ENCODE data around the gene DCC. TPM values are rescaled to one million over a fixed set of nuclear protein-coding genes. Genes with fewer than 3 reads are reported as not detected.

The DCC gene
- total RNA-seq: not detected
- long read RNA-seq: 0 reads

- intact Hi-C loops (cut with DNase I): no loop called here
- DNase-seq: no peak
- peak; percentile 53 for ATAC-seq (ENCODE audit: poor library complexity)
Observed at GRCh38 chr18:52339891-52340371, at the start of gene DCC. DCC (plus strand) TSS chr18:52340197; CDS start chr18:52340788, 591 bp downstream.

GRCh38 chr18:52310651-52311050, 29.3 kb upstream of the DCC start:
- DNase-seq (no peak), ATAC-seq (ENCODE audit: poor library complexity) (no peak)
- intact Hi-C loops (cut with DNase I): no loop called here

GRCh38 chr18:52311331-52311730, 28.7 kb upstream of the DCC start:
- intact Hi-C loops (cut with DNase I): no loop called here
- ATAC-seq (ENCODE audit: poor library complexity): no peak
- no peak for DNase-seq

GRCh38 chr18:52312346-52312745, 27.7 kb upstream of the DCC start:
- DNase-seq (no peak), ATAC-seq (ENCODE audit: poor library complexity) (no peak)
- intact Hi-C loops (cut with DNase I): no loop called here

- ATAC-seq (ENCODE audit: poor library complexity): no peak
- intact Hi-C loops (cut with DNase I): no loop called here
- DNase-seq: no peak
Observed at GRCh38 chr18:52313213-52313612, 26.8 kb upstream of the DCC start.

GRCh38 chr18:52319424-52319983, 20.5 kb upstream of the DCC start:
- no peak for DNase-seq
- intact Hi-C loops (cut with DNase I): no loop called here
- ATAC-seq (ENCODE audit: poor library complexity): no peak

- ATAC-seq (ENCODE audit: poor library complexity): no peak
- no peak for DNase-seq
- intact Hi-C loops (cut with DNase I): no loop called here
Observed at GRCh38 chr18:52322307-52322706, 17.7 kb upstream of the DCC start.

GRCh38 chr18:52323802-52324201, 16.2 kb upstream of the DCC start:
- ATAC-seq (ENCODE audit: poor library complexity) (no peak), DNase-seq (no peak)
- intact Hi-C loops (cut with DNase I): no loop called here

- ATAC-seq (ENCODE audit: poor library complexity): no peak
- intact Hi-C loops (cut with DNase I): no loop called here
Observed at GRCh38 chr18:52325997-52326396, 14.0 kb upstream of the DCC start.

GRCh38 chr18:52333860-52334259, 6.1 kb upstream of the DCC start:
- DNase-seq: no peak
- no peak for ATAC-seq (ENCODE audit: poor library complexity)
- intact Hi-C loops (cut with DNase I): no loop called here

More at GRCh38 chr18:52325997-52326396, 14.0 kb upstream of the DCC start:
- DNase-seq: no peak

GRCh38 chr18:52334307-52334706, 5.7 kb upstream of the DCC start:
- no peak for ATAC-seq (ENCODE audit: poor library complexity)
- no peak for DNase-seq
- intact Hi-C loops (cut with DNase I): no loop called here

GRCh38 chr18:52334896-52335295, 5.1 kb upstream of the DCC start:
- DNase-seq (no peak), ATAC-seq (ENCODE audit: poor library complexity) (no peak)
- intact Hi-C loops (cut with DNase I): no loop called here

GRCh38 chr18:52337276-52337675, 2.7 kb upstream of the DCC start:
- intact Hi-C loops (cut with DNase I): no loop called here
- ATAC-seq (ENCODE audit: poor library complexity) (no peak), DNase-seq (no peak)

GRCh38 chr18:52340406-52341102, 557 bp downstream of the DCC start:
- peak; percentile 33 for DNase-seq
- intact Hi-C loops (cut with DNase I): no loop called here
- ATAC-seq (ENCODE audit: poor library complexity): no peak

GRCh38 chr18:52341103-52341432, 1.1 kb downstream of the DCC start:
- intact Hi-C loops (cut with DNase I): no loop called here
- no peak for DNase-seq
- no peak for ATAC-seq (ENCODE audit: poor library complexity)

- no peak for DNase-seq
- intact Hi-C loops (cut with DNase I): no loop called here
Observed at GRCh38 chr18:52341608-52342381, 1.8 kb downstream of the DCC start.

GRCh38 chr18:52342456-52342855, 2.5 kb downstream of the DCC start:
- ATAC-seq (ENCODE audit: poor library complexity): no peak
- no peak for DNase-seq
- intact Hi-C loops (cut with DNase I): no loop called here

More at GRCh38 chr18:52341608-52342381, 1.8 kb downstream of the DCC start:
- ATAC-seq (ENCODE audit: poor library complexity): no peak

- DNase-seq (no peak), ATAC-seq (ENCODE audit: poor library complexity) (no peak)
- intact Hi-C loops (cut with DNase I): no loop called here
Observed at GRCh38 chr18:52343138-52343537, 3.1 kb downstream of the DCC start.

GRCh38 chr18:52343731-52344340, 3.8 kb downstream of the DCC start:
- intact Hi-C loops (cut with DNase I): no loop called here
- ATAC-seq (ENCODE audit: poor library complexity) (no peak), DNase-seq (no peak)

GRCh38 chr18:52344881-52345280, 4.9 kb downstream of the DCC start:
- DNase-seq (no peak), ATAC-seq (ENCODE audit: poor library complexity) (no peak)
- intact Hi-C loops (cut with DNase I): no loop called here
